HG03060 (cell line): Measurements from ENCODE around the gene MYLK3.

Source experiments
- ATAC-seq: cut with Tn5 transposase; IDR thresholded peaks from one replicate; pipeline ENCODE4 v1.9.1; 2021; ENCODE audit warnings: low read depth, moderate number of reproducible peaks; ENCODE audit not compliant: unreplicated experiment

MYLK3 gene

DNA sequence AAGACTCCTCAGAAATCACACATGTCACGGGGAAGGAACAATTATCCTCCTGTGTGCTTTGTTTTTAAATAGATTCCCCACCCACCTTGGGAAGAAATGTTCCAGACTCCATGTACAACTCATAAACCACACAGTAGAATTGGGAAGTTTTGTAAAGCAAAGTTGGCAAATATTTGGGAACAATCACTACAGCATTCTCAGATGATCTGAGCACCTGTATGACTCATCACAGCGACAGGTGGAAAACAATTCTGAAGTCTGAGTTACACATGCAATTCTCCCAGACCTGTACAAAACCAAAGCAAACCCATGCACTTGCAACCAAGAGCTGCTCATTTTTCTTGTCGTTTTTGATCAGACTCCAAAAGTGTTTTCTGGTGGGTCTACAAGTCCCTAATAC is 14.4 kb upstream of the MYLK3 start:
- ATAC-seq, result no peak

DNA sequence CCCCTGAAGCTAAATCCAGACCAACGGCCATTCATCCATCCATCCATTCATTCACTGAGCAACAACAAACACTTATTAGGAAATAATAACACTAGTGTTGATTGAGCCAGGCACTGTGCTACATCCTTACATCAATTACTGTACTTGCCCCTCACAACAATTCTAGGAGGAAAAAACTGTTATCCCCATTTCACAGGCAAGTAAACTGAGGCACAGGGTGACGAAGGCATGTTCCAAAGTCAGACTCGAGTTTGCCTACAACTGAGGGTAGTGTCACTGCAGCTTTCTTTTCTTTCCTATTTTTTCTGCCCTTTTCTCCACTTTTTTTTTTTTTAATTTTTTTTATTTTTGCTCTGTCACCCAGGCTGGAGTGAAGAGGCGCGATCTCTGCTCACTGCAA is 11.2 kb upstream of the MYLK3 start:
- ATAC-seq, result no peak

DNA sequence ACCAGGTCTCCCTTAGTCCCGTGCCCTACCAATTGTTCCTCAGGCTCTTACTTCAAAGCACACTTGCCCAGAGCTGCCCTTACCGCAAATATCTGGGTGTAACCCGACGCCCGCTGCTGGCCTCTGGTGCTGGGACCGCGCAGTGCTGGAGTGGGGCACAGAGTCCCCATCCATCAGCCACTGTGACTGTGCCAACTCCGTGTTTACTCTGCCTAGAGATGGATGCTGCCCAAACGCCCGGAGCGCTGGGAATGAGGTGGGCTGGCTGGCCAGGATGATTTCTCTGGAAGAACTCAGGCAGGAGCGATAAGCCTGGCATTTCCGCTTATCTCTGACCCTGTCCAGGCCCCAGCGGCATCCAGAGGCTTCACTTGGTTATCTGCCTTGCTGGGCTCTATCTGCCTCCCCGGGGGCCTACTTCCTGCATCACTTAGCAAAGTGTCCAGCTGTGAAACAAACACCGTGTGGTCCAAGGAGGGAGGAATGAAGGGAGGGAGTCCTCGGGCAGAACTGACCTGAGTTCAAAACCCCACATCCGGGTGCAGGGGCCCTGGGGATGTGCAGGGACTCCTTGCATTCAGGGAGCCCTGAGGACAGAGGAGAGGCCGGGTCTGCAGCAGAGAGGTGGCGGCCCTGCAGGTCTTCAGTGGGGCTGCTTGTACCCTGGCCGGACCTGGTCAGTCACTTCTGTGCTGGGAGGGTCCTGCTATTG is 9.4 kb upstream of the MYLK3 start:
- ATAC-seq, result no peak

DNA sequence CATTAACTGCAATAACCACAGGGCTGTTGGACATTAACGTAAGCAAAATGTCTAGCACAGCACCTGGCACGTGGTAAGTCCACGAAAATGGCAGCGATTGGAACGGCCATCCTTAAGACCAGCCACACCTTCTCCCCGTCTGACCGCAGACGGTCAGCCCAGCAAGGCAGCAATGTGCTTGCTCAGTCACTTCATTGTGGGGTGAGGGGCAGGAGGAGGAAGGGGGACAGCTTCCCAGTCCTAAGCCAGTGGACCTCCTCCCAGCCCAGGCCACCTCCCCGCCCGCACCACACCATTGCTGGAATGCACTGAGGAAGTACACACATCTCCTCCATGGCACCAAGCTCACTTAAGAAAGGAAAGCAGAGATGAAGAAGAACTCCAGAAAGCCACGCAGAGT is 8.6 kb upstream of the MYLK3 start:
- ATAC-seq, result no peak

DNA sequence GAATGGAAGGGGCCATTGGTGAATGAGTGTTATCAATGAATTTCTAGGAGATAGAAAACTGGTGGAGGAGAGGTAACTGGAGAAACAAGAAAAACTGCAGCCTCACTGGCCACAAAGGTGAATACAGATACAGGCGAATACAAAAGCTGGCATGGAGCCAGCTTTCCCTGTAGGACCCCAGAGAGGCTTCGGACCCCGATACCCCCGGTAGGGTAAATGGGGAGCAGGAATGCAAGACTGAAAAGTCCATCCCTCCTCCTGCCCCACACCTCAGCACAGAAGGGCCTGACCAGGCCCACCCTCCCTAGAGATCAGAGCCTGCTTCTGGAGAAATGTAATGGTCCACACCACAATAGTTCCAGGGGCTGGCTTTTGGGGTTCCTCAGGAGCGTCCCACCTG is 4.9 kb upstream of the MYLK3 start:
- ATAC-seq, result no peak

DNA sequence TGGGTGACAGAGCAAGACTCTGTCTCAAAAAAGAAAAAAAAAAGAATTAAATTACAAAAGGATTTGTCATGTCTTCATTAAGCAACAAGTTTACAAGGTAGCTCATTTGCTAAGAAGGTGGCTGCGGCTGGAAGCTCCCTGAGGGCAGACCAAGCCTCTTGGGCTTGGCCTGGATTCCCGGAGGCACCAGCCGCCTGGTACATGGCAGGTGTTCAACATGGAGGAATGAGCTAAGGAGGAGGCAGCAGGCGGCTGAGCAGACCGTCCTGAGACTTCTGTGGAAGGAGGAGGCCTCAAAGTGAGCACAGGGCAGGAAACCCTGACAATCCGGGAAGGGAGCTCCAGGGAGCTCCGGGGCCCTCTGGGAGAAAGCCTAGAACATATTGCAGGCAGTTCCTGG is 3.2 kb upstream of the MYLK3 start:
- no peak for ATAC-seq

DNA sequence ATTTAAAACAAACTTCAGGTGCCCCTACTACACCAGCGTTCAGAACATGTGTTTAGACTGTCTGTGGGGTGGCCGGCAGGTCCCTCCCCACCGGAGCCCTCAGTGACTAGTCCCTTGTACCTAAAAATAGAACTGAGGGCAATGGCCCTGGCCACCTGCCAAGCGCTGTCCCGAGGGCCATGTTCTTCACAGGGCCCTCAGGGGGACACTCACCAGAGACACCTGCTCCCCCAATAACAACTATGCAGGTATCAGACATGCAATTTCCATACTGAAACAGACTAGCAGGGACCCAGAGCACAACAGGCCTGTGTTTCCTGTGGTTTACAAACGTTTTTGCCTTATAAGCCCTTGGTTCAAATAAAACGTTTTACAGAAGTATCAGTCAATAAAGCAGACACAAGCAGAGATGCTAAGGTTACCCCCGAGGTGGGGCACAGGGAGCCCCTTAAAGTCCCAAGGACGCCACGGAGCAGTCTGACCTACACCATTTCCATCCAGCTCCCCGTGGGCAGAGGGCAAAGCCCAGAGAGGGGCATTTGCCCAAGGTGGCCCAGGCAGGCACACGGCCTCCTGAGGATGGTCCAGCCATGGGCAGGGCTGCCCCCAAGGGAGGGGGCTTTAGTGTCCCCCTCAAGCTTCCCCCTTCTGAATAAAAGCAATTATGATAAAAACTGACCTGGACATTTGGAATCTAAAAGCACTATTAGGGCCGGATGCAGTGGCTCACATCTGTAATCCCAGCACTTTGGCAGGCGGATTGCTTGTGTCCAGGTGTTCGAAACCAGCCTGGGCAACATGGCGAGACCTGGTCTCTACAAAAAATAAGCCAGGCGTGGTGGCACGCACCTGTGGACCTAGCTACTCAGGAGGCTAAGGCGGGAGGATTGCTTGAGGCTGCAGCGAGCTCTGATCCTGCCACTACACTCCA is 896 bp upstream of the MYLK3 start:
- no peak for ATAC-seq

DNA sequence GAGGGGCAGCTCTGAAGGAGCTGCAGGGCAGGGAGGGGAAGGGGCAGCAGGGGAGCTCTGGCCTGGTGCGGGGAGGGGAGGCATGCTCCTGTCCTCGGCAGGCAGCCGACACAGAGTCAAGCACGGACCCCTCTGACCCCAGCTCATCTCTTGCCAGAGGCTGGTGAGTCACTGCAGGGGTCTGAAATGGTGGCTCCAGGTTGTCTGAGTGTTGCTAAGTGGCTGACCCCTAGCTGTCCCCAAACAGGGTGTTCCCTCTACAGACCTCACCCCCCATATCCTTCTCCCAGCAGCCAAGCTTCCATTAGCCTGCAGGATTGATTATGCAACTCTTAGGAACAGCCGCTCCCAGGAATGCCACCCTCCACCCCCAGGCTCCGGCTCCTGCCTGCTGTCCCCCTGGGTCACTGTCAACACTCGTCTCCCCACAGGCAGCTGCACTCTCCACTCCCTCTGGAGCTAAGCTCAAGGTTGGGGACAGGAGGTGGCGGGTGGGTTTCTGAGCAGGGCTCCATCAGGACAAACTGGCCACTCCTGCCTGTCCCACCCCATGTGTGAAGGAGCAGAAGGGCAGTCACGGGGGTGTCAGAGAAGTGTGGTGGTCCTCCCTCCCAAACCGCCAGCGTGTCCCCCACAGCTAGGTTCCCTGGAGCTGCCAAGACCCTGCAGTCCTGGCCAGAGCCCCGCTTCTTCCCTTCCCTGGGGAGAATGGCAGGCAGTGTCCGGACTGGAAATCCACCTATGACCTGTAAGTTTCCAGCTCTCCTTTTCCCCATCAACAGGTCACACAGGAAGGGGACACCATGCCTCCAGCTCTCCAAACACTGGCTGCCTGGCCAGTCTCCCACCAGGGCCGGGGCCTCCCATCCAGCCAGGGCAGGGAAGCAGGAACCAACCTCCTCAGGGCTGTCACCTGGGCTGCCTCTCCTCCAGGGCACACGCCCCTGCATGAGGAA is 1.0 kb downstream of the MYLK3 start:
- no peak for ATAC-seq

DNA sequence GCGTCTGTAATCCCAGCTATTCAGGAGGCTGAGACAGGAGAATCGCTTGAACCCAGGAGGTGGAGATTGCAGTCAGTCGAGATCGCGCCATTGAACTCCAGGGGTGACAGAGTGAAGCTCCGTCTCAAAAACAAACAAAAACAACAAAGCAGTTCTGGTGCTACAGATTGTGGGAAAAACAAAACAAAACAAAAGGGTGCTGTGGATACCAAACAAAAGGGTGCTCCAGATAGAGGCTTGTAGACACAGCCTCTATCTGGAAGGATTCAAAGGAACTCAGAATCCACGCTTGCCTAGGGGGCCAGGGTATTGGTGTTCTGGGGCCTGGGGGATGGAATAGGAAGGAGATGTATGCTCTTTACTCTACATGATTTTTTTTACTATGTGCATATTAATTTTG is 2.5 kb downstream of the MYLK3 start:
- ATAC-seq, result no peak

DNA sequence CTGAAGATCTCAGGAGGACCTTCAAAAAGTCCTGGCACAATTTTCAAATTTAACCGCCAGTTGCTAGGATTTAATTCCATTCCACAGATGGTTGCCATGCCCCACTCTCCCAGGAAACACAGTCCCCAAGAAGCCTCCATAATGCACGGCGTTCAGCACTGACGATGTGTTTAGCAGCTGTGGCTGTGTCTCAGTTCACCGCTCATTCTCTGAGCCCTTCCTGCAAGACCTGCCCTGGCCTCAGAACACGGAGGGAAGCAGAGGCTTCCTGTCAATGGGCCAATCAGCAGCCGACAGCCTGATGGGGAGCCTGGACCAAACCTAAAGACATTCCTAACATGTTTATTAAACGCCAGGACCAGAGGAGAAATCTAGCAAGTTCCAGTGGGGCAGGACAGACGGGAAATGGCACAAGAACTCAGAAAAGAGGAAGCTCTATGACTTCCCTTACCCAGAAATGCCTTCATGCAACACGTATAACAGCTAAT is 4.9 kb downstream of the MYLK3 start:
- no peak for ATAC-seq

DNA sequence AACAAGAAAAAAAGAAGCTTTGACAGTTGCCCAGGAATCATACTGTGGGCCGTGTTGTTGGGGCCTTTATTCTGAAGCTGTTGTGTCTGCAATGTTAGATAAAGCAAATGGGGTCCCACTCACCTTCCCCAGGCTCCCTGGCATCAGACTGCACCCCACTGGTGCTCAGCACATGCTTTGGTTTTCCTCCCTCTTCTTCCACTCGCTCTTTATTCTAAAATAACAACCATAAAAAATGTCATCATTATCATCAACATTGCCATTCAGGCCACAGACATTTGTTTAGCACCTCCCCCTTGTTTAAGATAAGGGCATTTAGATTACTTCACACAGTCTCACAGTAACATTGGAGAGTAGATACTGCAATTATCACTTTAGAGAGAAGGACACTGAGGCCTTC is 8.2 kb downstream of the MYLK3 start:
- no peak for ATAC-seq

DNA sequence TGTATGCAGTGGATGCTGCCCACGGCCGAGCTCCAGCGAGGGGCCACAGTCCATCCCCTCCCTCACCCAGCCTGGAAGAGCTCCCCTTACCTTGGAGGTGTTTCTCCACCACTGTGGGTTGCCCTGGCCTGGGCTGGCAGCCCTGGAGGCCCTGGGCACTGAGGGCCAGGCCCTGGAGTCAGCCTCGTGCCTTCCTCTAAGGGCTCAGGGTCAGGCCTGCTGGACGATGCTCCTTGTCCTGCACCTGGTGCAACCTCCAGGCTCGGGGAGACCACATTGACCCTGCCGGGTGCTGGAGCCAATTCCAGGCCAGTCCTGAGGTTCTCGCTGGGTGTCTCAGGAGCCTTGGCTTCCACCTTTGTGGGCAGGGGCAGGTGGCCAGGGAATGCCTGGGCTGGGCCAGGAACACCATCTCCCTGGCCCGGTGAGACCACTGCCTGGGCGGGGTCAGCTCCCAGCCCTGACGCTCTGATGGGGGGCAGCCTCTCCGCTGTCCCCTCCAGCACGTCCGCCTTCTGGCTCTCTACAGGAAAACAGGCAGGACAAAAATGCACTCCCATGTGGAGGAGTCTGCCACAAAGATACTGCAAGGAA is 10.4 kb downstream of the MYLK3 start:
- no peak for ATAC-seq

DNA sequence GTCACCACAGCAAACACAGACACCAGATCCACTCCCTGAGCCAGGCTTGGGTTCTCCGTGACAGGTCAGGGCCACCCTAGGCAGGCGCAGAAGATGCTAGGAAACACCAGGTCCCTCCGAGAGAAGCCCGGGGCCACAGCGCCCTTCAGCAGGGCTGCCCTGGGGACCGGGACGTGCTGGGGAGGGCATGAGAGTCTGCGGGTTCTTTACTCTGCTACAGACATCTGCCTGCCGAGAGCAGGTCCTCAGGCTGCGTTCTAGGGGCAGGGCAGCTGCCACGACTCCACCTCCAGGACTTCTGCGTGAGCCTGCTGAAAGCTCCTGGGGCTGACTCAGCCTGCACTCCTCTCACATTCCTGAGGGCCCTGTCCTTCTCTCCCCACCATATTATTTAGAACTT is 11.4 kb downstream of the MYLK3 start:
- ATAC-seq, result no peak

DNA sequence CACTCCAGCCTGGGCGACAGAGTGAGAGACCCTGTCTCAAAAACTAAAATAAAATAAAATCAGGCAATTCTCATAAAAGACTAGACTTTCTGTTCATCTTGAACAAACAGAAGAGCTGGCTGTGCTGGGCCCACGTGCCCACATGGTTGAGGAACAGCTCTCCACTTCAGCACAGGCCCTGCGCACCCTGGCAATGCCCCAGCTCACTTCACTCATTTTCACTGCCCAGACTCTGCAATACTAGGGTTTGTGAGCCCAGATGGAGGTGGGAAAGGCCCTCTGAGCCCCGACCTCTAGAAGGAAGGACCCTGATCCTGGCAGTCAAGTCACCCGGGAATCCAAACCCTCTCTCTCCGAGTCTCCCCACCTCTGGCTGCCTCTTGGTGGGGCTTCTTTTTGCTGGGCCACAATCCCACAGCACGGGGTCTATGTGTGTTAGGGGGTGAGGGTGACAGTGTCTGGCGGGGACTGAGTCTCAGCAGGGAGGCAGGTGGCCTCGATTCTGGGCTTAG is 14.8 kb downstream of the MYLK3 start:
- ATAC-seq, result no peak

DNA sequence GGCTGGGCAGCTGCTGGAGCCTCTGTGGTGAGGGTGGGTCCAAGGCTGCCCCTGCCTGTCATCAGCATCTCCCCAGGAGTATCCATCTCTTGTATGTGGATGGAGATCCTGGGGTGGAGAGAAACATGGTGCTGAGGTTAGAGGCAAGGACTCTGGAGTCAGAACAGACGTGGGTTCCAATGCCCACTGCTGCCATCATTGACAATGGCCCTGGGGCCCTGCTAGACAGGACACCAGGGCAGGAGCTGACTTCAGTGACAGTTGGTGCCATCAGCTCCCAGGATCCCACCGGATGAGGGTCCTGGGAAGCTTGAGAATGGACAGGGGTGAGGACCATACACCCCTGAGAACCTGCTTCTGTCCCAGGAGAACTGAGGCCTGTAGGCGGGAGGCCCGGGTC is 15.6 kb downstream of the MYLK3 start:
- no peak for ATAC-seq

DNA sequence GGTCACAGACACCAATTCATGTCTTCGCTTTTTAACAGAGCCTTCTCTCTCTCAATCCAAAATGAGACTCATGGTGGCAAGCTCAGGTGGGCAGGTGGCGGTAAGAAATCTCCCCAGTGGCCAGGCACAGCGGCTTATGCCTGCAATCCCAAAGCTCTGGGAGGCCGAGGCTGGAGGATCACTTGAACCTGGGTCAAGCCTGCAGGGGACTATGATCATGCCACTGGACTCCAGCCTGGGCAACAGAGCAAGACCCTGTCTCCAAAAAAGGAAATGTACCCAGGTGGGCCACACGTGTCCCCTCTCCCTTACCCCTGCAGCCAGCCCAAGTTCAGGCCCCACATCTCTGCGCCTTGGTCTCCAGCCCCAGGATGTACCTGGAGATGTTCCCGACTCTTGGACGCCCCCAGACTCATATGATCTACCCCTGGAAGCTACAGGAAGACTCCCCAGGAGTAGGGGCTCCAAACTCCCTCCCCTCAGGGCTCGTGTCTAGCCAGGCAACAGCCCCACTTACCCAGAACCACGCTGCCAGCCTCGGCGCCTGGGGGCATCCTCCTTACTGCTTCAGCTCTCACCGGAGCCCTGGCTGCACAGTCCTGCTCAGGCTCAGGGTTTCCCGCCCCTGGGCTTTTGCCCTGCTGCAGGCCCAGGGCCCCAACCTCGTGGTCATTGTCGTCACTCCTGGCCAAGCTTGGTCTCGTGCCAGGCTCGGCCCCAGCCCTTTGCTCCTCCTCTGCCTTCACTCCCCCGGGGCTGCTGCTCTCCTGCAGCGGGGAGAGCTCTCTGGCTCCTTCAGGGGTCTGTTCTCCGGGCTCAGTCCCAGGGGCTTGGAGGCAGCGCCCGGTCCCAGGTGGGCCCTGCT is 16.2 kb downstream of the MYLK3 start:
- ATAC-seq, result no peak

DNA sequence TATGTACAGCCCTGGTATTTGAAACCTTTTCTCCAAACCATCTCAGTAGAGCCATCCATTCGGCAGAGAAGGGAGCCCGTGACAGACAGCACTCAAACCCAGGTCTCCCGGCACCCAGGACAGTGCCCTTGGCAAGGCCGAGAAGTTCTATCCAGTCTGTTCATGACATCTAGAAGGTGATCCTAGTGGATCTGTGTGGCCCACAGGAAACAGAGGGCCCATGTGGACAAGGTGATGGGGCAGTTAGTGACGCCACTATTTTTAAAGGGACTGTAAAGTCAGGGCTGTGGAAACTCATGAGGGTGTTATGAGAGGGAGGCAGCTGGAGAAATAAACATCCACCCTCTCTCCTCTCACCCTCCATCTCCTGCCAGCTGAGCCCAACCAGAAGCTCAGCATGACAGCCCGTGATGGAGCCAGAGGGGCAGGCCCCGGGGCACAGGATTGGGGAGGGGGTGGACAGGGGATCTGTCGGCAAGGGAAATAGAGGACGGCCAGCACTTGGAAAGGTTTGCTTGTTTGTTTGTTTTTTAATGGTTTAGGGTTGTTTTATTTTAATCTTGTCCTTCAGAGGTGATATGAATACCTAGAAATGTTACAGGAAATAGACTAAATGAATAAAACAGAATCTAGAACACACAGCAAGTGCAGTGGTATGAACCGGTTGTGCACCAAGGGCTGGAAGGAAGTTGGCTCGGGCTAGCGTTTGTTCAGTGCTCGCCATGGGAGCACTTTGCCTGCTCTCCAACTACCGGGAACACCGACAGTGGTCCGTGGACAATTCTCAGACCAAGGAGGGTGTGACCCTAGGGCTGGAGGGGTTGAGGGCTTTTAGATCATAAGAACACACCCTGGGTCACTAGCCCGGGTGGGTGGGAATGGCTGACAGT is 17.1 kb downstream of the MYLK3 start:
- no peak for ATAC-seq

DNA sequence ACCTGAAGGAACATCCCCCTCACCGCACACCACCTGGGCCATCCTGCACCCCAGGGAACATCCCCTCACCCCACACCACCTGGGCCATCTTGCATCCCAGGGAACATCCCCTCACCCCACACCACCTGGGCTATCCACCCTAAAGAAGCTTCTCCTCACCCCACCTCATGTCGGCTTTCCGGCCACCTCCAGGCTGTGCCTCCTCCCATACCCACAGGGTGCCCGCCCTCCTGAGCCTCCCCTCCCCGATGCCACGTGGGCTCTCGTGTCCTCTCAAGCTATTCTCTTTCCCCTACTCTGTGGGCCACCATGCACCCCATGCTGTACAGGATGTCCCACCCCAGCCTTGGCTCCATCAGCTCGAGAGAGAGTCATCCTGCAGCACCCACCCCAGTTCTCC is 18.0 kb downstream of the MYLK3 start:
- no peak for ATAC-seq
